Hematopoietic multipotent progenitor cell treated with erythropoietin and hydrocortisone succinate and interleukin-3 and kit ligand, for 15 days (in vitro differentiated cells): ENCODE results near the gene SUCLG2.
"Not testable (repeated sequence)": the region's sequence is repeated elsewhere in the genome, so short reads cannot be mapped to it uniquely, and the experiment has no call there.

Experiments used
- DNase-seq: peaks from one replicate; pipeline ENCODE4 v3.0.0-alpha.2; 2015; ENCODE audit warnings: low spot score

The SUCLG2 gene

DNA sequence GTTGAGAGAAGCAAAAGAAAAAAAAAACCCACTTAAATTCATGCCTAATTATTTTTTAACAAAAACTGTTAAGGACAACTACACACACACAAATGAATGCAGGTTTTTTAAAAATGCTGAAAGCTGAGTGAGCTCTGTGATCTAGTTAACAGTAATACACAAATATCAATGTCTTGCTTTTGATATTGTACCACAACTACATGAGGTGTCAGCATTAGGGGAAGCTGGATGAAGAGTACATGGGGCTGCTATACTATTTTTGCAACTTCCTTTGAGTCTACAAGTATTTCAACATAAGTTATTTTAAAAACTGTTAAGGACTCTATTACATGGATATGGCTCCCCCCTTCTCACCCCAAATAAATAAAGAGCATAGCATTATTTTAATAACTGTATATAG is 44.7 kb downstream of the SUCLG2 start:
- DNase-seq = no peak

GRCh38 chr3:67608034-67608433 is 46.4 kb downstream of the SUCLG2 start:
- no peak for DNase-seq

GRCh38 chr3:67605377-67605776 is 49.0 kb downstream of the SUCLG2 start:
- DNase-seq = no peak

- DNase-seq = no peak
Measured at GRCh38 chr3:67602816-67603215, 51.6 kb downstream of the SUCLG2 start.

GRCh38 chr3:67601919-67602608 is 52.3 kb downstream of the SUCLG2 start:
- no peak for DNase-seq

DNA sequence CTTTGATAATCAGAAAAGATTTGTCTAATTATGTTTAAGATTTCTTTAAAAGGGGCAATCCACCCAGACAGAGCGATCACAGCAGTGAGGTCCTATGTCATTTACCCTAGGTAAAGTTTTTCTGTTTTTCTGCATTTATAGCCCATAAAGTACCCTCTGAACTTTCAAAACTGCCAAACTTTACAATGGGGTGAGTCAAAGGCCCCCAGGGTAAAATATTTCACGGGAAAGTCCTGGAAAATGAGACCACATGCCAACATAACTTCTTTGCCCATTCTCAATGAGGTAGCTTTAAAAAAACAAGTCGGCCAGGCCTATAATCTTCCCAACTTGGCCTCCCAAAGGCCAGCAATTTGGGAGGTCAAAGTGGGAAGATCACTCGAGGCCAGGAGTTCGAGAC is 53.0 kb downstream of the SUCLG2 start:
- DNase-seq = no peak

- no peak for DNase-seq
Measured at GRCh38 chr3:67599821-67600220, 54.6 kb downstream of the SUCLG2 start.

DNA sequence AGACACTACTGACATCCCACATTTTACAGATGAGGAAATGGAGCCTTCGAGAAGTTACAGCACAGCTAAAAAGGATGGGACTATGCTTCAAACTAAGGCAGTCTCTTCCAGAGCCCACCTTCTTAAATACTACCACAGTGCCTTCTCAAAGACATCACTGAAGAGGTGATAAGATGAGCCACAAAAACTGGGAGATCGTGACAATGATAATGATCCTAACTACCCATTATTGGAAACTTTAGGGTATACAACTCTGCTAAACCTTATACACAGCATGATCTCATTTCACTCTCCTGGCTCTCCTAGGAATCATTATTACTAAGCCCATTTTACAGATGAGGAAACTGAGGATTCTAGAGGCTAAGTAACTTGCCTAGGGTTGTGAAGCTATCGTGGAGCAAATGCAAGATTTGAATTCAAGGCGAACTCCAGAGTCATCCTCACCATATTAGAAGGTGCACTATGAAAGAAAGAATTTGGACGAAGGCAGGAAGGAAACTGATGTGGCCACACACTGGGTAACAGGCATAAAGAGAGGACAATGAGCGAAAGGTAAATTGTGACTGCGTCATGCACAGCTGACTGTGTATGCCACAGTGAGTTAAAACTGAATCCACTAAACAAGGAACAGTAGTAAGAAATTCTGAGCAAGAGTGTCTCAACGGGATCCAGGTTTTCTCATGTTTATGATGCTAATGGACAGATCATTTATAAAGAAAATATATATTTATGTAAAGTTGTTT is 55.4 kb downstream of the SUCLG2 start:
- DNase-seq = no peak

GRCh38 chr3:67595424-67595823 is 59.0 kb downstream of the SUCLG2 start:
- DNase-seq = no peak

DNA sequence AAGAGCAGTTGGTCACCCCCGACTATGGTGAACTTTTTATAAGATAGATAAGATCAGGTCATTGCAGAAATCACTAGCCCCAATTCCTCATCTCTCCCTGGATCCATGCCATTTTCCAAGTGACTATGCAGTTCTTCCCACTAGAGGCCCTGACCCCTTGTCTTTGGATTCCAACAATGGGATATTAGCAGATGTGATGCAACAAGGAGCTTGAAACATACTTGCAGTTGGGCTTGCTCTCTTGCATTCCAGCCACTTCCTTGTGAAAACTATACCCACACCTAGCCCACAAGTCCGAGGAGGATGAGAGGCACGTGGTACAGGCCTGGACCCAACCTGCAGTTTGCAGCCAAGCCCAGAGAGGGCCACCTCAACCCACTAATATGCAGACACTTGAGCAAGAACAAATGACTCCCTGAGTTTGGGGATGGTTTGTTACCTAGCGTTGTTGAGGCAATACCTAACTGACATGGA is 60.6 kb downstream of the SUCLG2 start:
- no peak for DNase-seq

- DNase-seq = no peak
Measured at GRCh38 chr3:67592057-67592456, 62.4 kb downstream of the SUCLG2 start.

DNA sequence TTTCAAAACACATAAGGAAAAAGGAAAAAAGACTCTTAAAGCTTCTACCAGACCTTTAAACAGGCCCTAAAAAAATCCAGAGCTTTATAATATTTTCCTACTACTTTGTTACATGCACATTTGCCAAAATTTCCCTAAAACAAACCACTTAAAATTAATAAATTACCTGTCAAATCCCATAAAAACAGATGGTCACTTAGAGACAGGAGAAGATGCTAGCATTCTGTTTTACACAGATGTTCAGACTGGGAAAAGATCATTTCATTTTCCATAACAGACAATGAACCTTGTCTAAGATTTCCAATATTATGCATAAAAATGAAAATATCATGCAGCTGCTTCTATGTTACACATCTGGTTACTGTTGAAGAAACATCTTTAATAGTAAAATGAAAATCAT is 66.6 kb downstream of the SUCLG2 start:
- no peak for DNase-seq

GRCh38 chr3:67587301-67587700 is 67.1 kb downstream of the SUCLG2 start:
- DNase-seq = no peak

- not testable (repeated sequence) for DNase-seq
Measured at GRCh38 chr3:67584608-67585007, 69.8 kb downstream of the SUCLG2 start.

GRCh38 chr3:67580430-67581000 is 73.9 kb downstream of the SUCLG2 start:
- no peak for DNase-seq

GRCh38 chr3:67578416-67578815 is 76.0 kb downstream of the SUCLG2 start:
- no peak for DNase-seq

- DNase-seq = no peak
Measured at GRCh38 chr3:67576441-67576840, 78.0 kb downstream of the SUCLG2 start.

GRCh38 chr3:67569324-67569723 is 85.1 kb downstream of the SUCLG2 start:
- DNase-seq = no peak

DNA sequence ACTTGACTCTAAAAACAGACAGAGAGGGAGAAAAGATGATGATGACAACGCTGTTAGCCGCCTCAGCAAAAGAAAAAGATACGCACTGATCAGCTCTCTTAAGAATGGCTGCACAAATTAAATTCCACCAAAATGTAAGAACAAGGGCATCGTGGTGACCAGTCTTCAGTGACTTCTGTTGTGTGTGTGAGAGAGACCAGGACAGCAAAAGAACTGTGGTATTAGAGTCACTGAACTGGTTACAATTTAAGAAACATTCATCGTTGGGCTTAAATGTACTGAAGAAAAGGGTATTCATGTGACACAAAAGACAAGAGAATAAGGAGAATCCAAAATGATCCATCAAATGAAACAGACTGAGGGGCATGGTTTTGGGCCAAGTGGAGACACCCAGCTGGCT is 86.5 kb downstream of the SUCLG2 start:
- DNase-seq = no peak

DNA sequence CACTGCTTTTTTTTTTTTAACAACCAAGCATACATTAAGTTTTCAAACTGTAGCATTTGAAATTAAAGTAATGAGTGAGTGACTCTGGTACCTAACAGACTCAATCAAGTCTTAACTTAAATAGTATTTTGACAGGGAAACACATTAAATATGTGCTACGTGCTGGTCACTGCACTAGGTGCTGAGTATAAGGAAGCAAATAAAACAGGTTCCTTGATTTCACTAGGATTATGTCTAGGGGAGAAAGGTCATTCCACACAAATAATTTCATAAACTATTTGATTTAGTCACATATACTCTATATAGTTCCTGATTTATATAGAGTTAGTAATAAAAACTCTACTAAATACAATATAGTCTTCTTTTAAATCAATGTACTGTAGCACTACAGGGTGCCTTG is 89.4 kb downstream of the SUCLG2 start:
- DNase-seq = no peak

DNA sequence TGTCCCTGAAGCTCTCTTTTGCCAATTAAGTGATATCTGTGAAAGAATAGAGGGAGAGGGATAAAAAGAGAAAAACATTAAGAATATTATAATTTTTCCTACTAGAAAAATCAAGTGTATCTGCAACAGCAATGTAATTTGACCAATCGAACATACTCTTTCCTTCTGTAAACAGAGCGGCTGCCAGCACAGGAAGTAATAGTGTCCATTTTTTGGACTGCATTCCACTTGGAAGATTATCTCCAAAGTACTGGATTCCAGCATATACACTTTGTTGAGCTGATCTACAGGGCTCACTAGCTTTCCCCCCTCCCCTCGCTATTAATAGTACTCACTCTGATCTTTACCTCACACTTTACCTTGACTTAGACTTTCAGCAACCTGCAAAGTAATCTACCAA is 90.4 kb downstream of the SUCLG2 start:
- DNase-seq = no peak

DNA sequence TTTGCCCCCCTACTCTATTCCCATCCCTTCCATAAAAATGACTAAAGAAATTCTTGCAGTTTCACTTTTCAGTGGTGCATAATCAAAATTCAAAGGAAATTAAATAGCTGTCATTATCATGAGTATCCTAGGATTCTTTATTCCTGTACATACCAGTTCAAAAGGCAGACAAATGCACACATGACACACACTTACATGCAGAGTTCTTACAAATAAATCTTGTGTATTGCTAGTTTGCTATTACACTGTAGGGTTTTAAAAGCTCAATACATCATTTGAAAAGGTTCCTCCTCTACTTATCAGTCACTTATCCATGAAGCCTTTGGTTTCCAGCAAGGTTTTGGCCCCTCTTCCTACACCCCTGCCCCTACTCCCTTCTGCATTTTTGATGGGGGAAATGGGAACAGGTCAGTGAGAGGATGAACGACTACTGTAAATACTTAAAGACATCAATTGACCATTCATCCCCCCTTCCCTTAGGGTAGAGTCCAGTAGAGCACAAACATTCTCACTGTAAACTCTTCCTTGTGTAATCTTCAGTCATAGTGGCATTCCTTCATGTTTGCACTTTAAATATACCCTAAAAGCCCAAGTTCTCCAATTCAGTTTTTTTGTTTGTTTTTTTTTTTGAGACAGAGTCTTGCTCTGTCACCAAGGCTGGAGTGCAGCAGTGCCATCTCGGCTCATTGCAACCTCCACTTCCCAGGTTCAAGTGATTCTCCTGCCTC is 92.6 kb downstream of the SUCLG2 start:
- DNase-seq = no peak

DNA sequence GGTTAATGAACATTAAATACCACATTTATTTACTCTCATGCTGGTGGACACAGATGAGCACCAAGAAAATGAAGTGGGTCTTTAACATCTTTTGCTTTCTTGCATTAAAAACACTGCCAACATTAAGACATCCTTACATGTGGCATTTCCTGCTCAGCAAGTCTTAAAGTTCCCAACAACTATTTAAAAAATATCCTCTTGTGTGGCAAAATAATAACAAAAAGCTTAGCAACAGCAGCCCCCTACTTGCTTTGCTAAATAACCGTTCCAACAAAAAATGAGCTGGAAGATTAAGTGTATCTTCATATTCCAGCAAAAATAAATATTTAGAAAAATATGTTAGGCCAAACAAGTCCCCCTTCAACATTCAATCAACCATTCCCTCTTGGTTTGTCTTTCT is 93.1 kb downstream of the SUCLG2 start:
- no peak for DNase-seq
